ENCODE results near the gene RGS11. TPM values are rescaled to one million over a fixed set of nuclear protein-coding genes. Genes with fewer than 3 reads are reported as not detected.

RGS11 gene
- polyA plus RNA-seq, 4 donors = 0.49 to 20.1 (median 7.4) TPM

GRCh38 chr16:285146-286055 lies 9.7 kb upstream of the RGS11 start:
- Histone ChIP-seq H3K4me3 (ENCODE audit: low read depth in 1 of 3, low read length in 3 of 3) (no peak overlapping the region), H3K36me3 (ENCODE audit: control insufficient read depth in 3 of 3, insufficient read depth in 2 of 3, low read depth in 1 of 3, low read length in 3 of 3) (peaks cover 2 to 48% (median 11%) of the 10 kb centered on the region in 3 donors), H3K27ac (ENCODE audit: low read depth in 1 of 3, low read length in 2 of 3) (no peak overlapping the region), H3K9me3 (ENCODE audit: control insufficient read depth in 2 of 2, insufficient read depth in 1 of 2, low read depth in 1 of 2, low read length in 1 of 2) (peaks cover 0 to 10% of the 10 kb centered on the region in 2 donors), H3K27me3 (ENCODE audit: control insufficient read depth in 3 of 3, insufficient read depth in 3 of 3, low read length in 3 of 3) (peaks cover 0 to 24% (median 0%) of the 10 kb centered on the region in 3 donors), H3K4me1 (ENCODE audit: control insufficient read depth in 3 of 3, insufficient read depth in 2 of 3, low read depth in 1 of 3, low read length in 2 of 3) (peaks cover 0 to 10% (median 2%) of the 10 kb centered on the region in 3 donors)
- no peak for DNase-seq
- WGBS, 3 donors = 87 to 90% (median 89%) methylated on average over 38 to 48 of the region's 48 CpGs
- no peak for FAIRE-seq

- Histone ChIP-seq H3K27me3 (ENCODE audit: control insufficient read depth in 3 of 3, insufficient read depth in 3 of 3, low read length in 3 of 3) (peaks cover 0 to 31% (median 0%) of the 10 kb centered on the region in 3 donors), H3K4me1 (ENCODE audit: control insufficient read depth in 3 of 3, insufficient read depth in 2 of 3, low read depth in 1 of 3, low read length in 2 of 3) (peaks cover 0 to 10% (median 2%) of the 10 kb centered on the region in 3 donors), H3K4me3 (ENCODE audit: low read depth in 1 of 3, low read length in 3 of 3) (no peak overlapping the region), H3K27ac (ENCODE audit: low read depth in 1 of 3, low read length in 2 of 3) (no peak overlapping the region), H3K36me3 (ENCODE audit: control insufficient read depth in 3 of 3, insufficient read depth in 2 of 3, low read depth in 1 of 3, low read length in 3 of 3) (peaks cover 2 to 39% (median 9%) of the 10 kb centered on the region in 3 donors), H3K9me3 (ENCODE audit: control insufficient read depth in 2 of 2, insufficient read depth in 1 of 2, low read depth in 1 of 2, low read length in 1 of 2) (peaks cover 0 to 10% of the 10 kb centered on the region in 2 donors)
- DNase-seq (no peak), FAIRE-seq (no peak)
- WGBS, 3 donors = 89 to 91% (median 90%) methylated on average over 45 to 52 of the region's 52 CpGs
Measured at GRCh38 chr16:284204-285120, 8.7 kb upstream of the RGS11 start.

- DNase-seq = no peak
- Histone ChIP-seq H3K27me3 (ENCODE audit: control insufficient read depth in 3 of 3, insufficient read depth in 3 of 3, low read length in 3 of 3) (peaks cover 0 to 41% (median 0%) of the 10 kb centered on the region in 3 donors), H3K36me3 (ENCODE audit: control insufficient read depth in 3 of 3, insufficient read depth in 2 of 3, low read depth in 1 of 3, low read length in 3 of 3) (peaks cover 0 to 26% (median 6%) of the 10 kb centered on the region in 3 donors), H3K27ac (ENCODE audit: low read depth in 1 of 3, low read length in 2 of 3) (no peak within 1 kb of the TSS), H3K4me3 (ENCODE audit: low read depth in 1 of 3, low read length in 3 of 3) (no peak within 1 kb of the TSS), H3K9me3 (ENCODE audit: control insufficient read depth in 2 of 2, insufficient read depth in 1 of 2, low read depth in 1 of 2, low read length in 1 of 2) (peaks cover 0 to 10% of the 10 kb centered on the region in 2 donors), H3K4me1 (ENCODE audit: control insufficient read depth in 3 of 3, insufficient read depth in 2 of 3, low read depth in 1 of 3, low read length in 2 of 3) (peaks cover 0 to 10% (median 2%) of the 10 kb centered on the region in 3 donors)
- WGBS, 3 donors = 27 to 58% (median 50%) methylated on average over 23 to 25 of the region's 25 CpGs
- FAIRE-seq = no peak
Measured at GRCh38 chr16:283033-283805, 7.5 kb upstream of the RGS11 start, which contains the start of gene PDIA2. TSS of gene PDIA2 (plus strand) at chr16:283164. CDS start at chr16:283170, 6 bp downstream.

- Histone ChIP-seq H3K4me1 (ENCODE audit: control insufficient read depth in 3 of 3, insufficient read depth in 2 of 3, low read depth in 1 of 3, low read length in 2 of 3) (peaks cover 0 to 10% (median 2%) of the 10 kb centered on the region in 3 donors), H3K4me3 (ENCODE audit: low read depth in 1 of 3, low read length in 3 of 3) (no peak overlapping the region), H3K27me3 (ENCODE audit: control insufficient read depth in 3 of 3, insufficient read depth in 3 of 3, low read length in 3 of 3) (peaks cover 0 to 41% (median 0%) of the 10 kb centered on the region in 3 donors), H3K27ac (ENCODE audit: low read depth in 1 of 3, low read length in 2 of 3) (no peak overlapping the region), H3K9me3 (ENCODE audit: control insufficient read depth in 2 of 2, insufficient read depth in 1 of 2, low read depth in 1 of 2, low read length in 1 of 2) (peaks cover 0 to 10% of the 10 kb centered on the region in 2 donors), H3K36me3 (ENCODE audit: control insufficient read depth in 3 of 3, insufficient read depth in 2 of 3, low read depth in 1 of 3, low read length in 3 of 3) (peaks cover 0 to 19% (median 6%) of the 10 kb centered on the region in 3 donors)
- no peak for DNase-seq
- no peak for FAIRE-seq
- 74 to 86% (median 76%) methylated on average over 15 to 22 of the region's 22 CpGs for WGBS, 3 donors
Measured at GRCh38 chr16:282491-282890, 6.7 kb upstream of the RGS11 start.

GRCh38 chr16:281660-282255 lies 6.0 kb upstream of the RGS11 start:
- Histone ChIP-seq H3K36me3 (ENCODE audit: control insufficient read depth in 3 of 3, insufficient read depth in 2 of 3, low read depth in 1 of 3, low read length in 3 of 3) (peaks cover 0 to 12% (median 2%) of the 10 kb centered on the region in 3 donors), H3K9me3 (ENCODE audit: control insufficient read depth in 2 of 2, insufficient read depth in 1 of 2, low read depth in 1 of 2, low read length in 1 of 2) (peaks cover 0 to 10% of the 10 kb centered on the region in 2 donors), H3K4me3 (ENCODE audit: low read depth in 1 of 3, low read length in 3 of 3) (no peak overlapping the region), H3K27me3 (ENCODE audit: control insufficient read depth in 3 of 3, insufficient read depth in 3 of 3, low read length in 3 of 3) (peaks cover 0 to 42% (median 0%) of the 10 kb centered on the region in 3 donors), H3K4me1 (ENCODE audit: control insufficient read depth in 3 of 3, insufficient read depth in 2 of 3, low read depth in 1 of 3, low read length in 2 of 3) (peaks cover 0 to 10% (median 2%) of the 10 kb centered on the region in 3 donors), H3K27ac (ENCODE audit: low read depth in 1 of 3, low read length in 2 of 3) (no peak overlapping the region)
- no peak for DNase-seq
- FAIRE-seq = no peak
- WGBS, 3 donors = 17 to 52% (median 30%) methylated on average over 24 to 25 of the region's 25 CpGs

- 29 to 41% (median 34%) methylated on average over 14 to 27 of the region's 27 CpGs for WGBS, 3 donors
- Histone ChIP-seq H3K9me3 (ENCODE audit: control insufficient read depth in 2 of 2, insufficient read depth in 1 of 2, low read depth in 1 of 2, low read length in 1 of 2) (peaks cover 0 to 7% of the 10 kb centered on the region in 2 donors), H3K36me3 (ENCODE audit: control insufficient read depth in 3 of 3, insufficient read depth in 2 of 3, low read depth in 1 of 3, low read length in 3 of 3) (peaks cover 0 to 5% (median 0%) of the 10 kb centered on the region in 3 donors), H3K27me3 (ENCODE audit: control insufficient read depth in 3 of 3, insufficient read depth in 3 of 3, low read length in 3 of 3) (peaks cover 0 to 49% (median 0%) of the 10 kb centered on the region in 3 donors), H3K4me1 (ENCODE audit: control insufficient read depth in 3 of 3, insufficient read depth in 2 of 3, low read depth in 1 of 3, low read length in 2 of 3) (peaks cover 0 to 10% (median 2%) of the 10 kb centered on the region in 3 donors), H3K4me3 (ENCODE audit: low read depth in 1 of 3, low read length in 3 of 3) (peak overlapping the region in 1 of 3 donors; percentile 15), H3K27ac (ENCODE audit: low read depth in 1 of 3, low read length in 2 of 3) (no peak overlapping the region)
- FAIRE-seq (no peak), DNase-seq (no peak)
Measured at GRCh38 chr16:280991-281659, 5.4 kb upstream of the RGS11 start.

- Histone ChIP-seq H3K36me3 (ENCODE audit: control insufficient read depth in 3 of 3, insufficient read depth in 2 of 3, low read depth in 1 of 3, low read length in 3 of 3) (peaks cover 0 to 5% (median 0%) of the 10 kb centered on the region in 3 donors), H3K27ac (ENCODE audit: low read depth in 1 of 3, low read length in 2 of 3) (no peak within 1 kb of the TSS), H3K27me3 (ENCODE audit: control insufficient read depth in 3 of 3, insufficient read depth in 3 of 3, low read length in 3 of 3) (peaks cover 0 to 52% (median 0%) of the 10 kb centered on the region in 3 donors), H3K4me3 (ENCODE audit: low read depth in 1 of 3, low read length in 3 of 3) (peak within 1 kb of the TSS in 2 of 3 donors; percentile 15 to 37), H3K4me1 (ENCODE audit: control insufficient read depth in 3 of 3, insufficient read depth in 2 of 3, low read depth in 1 of 3, low read length in 2 of 3) (peaks cover 0 to 10% (median 2%) of the 10 kb centered on the region in 3 donors), H3K9me3 (ENCODE audit: control insufficient read depth in 2 of 2, insufficient read depth in 1 of 2, low read depth in 1 of 2, low read length in 1 of 2) (peaks cover 0 to 7% of the 10 kb centered on the region in 2 donors)
- 1 to 3% (median 1%) methylated on average over 14 to 54 of the region's 54 CpGs for WGBS, 3 donors
- DNase-seq = no peak
- no peak for FAIRE-seq
Measured at GRCh38 chr16:280552-280951, 4.8 kb upstream of the RGS11 start, which contains the start of gene ARHGDIG. TSS of gene ARHGDIG (plus strand) at chr16:280591. CDS start at chr16:280681, 90 bp downstream.

All from small intestine (tissue), 7 donors.